NCI-H446 (cell line): ENCODE measurements around the gene SYT6.

ENCODE experiments used
- DNase-seq, 2 experiments: peaks; one replicate each; lab custom pipeline; 2025; lab: John Stamatoyannopoulos, UW

The SYT6 gene

DNA sequence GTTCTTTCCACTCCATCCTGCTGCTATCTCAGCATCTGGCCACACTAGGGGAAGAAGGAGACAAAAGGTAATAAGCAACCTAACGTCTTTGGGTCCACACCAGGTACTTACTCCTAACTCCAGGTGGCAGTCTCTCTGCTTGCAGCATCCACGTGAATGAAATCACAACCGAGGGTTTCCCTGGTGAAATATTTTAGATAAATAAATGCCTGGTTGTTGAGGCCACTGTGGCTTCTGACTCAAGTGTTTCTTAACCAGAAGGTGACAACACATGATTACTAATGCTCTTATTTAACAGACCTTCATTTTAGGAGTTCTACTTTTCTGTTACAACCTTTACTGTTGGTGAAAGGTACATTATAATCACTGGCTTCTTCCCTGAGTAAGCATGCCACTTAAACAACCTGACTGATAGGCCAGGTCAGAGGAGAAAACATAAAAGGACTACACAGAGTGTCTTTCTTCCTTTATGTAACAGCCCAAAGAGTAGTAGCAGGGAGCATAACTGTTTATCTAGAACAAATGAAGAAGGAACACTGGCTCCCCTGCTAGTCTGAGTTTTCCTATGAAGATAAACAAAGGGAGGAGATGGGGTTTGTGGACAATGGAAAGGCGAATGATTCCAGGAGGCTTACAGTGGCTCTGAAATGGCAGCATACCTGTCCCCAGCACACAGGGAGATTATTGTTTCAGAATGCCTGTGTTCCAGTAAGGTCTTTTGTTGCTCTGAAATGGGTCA is 59.9 kb downstream of the SYT6 start:
- DNase-seq = no peak

DNA sequence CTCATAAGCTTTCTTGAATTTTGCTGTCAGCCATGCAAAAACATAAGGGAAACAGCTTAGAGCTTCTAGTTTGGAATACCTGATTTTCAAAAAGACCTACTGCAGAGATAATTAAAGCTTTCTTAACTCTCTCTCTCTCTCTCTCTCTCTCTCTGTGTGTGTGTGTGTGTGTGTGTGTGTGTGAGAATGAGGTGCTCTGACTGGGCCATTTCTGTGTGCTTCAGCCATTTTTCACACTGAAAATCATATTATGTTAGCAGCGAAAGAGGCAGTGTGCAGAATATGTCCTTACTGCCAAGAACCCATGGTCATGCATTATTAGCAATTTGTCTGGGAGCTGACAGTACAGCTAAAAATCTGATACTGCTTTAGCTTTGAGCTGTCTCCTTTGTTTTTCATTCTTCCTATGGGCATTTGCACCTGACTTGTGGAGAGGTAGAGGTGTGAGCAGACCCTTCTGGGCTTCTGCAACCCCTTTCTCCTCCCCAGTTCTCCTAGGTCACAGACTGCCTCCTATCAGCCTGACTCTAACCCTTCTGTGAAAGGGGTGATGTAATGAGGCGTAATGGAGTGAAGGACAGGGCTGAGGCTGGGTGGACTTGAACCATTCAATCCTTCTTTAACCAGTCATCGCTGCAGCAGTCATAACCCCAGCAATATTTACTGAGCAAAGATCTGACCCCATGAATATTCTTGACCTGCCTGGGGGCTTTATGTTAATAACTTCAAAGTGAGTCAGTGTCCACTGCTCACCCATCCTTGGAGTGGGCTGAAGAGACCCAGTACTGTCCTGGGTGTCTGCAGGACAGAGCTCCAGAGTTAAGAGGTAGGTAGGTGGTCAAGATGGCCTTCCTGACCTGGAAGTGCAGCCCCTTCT is 61.2 kb downstream of the SYT6 start:
- DNase-seq = no peak

DNA sequence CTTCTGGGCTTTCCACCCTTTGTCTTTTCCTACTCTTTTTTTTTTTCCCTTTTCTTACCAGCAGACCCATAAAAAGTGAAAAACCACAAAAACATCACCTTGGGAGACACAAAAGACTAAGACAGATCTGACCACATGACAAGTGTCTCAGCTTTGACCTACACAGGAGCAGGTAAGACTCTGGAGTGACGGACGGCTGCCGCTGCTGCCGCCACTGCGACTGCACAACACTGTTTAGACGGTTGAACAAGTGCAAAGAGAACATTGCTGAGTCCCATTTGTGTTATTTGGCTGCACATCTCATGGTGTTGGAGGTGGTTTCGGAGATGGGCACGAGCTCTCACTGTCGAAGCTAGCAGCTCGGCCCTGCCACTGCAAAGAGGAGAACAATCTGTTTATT is 62.0 kb downstream of the SYT6 start:
- no peak for DNase-seq

DNA sequence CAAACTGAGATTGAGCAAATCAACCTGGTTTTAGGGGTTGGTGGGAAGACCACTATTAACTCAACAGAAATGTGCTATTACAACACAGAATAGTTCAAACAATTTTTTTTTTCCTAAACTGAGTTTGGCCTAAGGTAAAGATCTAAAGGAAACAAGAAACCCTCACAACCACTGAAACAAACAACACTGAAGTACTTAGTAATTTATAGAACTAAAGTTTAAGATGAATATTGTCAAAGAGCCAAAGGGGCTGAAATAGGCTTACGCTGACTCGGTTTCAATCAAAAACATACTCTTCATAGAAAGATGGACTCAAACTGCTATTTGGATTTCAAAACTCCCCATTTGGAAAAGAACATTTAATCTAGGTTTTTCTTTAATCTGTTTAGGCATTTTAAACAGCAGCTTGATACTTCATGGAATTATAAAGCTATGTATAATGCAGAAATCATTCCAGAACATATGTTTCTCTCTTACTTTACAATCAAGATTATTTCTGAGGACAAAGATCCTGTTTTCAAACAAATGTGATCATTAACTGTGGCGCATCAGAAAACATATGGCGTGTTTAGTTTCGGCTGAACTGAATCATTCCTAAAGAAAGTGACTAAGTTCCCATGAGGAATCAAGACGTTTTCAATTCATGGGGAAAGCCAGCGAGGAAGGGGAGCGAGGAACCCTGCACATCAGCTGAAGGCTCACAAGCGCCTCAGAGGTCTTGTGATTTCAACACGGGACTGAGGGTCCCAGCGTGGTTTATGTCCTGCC is 62.7 kb downstream of the SYT6 start:
- no peak for DNase-seq

DNA sequence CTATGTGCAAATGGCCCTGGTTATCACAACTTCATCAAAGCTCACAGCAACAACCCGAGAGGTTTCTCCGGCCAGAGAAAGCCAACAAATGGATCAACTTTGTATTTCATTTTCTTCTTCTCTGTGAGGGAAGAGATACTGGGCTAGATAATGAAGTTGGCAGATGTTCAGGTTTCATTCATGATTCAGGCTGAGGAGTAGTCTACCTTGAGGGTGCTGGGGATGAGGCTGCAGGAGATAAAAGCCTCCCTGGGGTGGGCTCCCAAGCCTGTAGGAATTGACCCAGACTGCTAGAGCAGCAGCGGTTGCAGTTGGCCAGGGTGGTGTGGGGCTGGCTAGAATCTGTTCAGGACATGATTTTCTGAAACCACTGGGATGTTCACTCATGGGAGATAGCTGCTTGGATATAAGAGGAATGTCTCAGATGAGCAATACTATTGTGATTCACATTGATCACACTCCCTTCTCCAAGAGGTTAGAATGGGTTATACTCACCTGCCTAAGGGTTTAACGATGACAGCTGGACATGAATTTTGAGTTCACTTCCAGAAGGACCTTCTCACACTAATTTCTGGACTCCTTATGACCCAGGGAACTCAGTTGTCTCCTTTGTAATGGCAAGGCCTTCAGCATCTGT is 64.0 kb downstream of the SYT6 start:
- DNase-seq = no peak

DNA sequence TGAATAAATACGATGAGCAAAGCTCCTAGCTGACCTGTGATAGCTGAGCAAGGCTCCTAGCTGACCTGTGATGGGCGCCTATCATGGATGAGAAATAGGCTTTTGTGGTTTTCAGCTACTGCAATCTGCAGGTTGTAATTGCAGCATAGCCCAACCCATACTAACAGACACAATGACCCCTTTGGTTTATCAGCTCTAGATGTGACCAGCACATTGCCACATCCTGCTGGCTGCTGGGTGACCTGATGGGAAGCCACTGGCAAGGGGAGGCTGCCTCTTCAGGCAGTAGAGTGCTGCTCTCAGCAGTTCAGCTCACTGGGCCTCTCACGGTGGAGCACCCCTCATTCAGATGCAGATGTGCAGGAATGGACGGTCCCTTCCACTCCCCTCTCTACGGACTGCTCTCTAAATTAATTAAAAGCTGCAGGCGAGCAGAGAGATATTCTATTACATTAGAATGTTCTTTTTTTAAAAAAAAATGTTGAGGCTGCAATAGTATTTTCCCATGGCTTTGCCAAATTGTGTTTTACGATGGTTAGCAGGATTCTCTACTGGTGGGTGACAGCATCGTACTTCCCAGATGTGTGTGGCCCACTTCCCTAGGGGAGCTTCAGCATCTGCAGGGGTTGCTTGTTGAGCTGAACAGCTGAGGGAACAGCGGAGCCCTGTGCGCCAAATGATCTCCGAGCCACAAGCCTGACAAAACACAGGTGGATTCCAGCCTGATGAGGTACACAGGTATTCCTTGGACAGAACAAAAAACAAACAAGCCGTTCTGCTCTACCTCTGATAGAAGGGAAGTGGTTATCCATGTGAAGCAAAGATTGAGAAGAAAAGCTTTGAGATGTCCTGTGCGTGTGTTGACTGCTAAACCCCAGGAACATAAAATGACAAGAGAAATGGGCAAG is 65.0 kb downstream of the SYT6 start:
- DNase-seq = no peak

DNA sequence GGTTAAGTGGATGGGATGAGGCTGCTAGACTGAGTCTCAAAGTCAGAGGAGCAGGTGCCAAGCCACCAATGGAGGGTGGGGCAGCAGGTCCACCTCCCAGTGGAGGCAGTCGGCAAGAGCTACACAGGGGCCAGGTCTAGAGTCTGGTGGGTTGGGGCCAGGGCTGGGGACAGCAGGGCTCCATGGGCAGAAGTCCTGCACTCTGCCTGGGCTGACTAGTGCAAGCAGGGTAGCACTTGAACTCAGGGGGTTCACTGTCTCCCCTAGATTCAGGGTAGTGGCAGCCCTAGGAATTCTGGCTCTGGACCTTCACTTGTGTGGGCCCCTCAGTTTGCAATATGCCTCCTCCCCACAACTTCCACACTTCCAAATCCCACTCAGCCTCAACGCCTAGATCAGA is 66.2 kb downstream of the SYT6 start:
- DNase-seq = no peak

DNA sequence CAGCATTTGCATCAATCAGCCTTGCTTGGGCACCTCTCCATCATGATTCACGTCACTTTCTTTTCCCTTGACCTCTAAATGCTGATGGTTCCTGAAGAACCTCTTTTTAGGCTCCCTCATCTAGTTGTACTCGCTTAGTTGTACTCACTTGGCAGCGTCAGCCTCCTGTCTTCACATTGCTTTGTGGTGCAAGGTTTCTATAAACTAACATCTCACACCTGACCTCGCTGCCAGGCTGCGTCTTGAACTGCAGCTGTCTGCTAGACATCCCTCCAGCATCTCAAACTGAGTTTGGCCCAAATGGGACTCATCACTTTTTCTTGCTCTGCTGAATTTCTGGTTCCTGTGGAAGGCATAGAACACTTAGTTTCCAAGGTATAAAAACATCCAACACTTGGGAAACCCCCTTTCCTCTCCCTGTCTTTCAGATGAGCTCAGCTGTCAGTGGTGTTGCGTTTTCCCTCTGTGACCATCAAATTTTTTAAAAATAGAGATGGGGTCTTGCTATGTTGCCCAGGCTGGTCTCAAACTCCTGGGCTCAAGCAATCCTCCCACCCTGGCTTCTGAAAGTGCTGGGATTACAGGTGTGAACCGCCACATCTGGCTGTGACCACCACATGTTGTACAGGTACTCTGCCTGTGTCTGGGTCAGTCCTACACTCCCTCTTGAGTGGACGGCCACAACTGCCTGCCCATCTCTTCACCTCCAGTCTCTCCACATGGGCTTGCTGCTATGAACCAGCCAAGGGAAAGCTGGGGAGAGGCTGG is 66.9 kb downstream of the SYT6 start:
- DNase-seq = no peak

DNA sequence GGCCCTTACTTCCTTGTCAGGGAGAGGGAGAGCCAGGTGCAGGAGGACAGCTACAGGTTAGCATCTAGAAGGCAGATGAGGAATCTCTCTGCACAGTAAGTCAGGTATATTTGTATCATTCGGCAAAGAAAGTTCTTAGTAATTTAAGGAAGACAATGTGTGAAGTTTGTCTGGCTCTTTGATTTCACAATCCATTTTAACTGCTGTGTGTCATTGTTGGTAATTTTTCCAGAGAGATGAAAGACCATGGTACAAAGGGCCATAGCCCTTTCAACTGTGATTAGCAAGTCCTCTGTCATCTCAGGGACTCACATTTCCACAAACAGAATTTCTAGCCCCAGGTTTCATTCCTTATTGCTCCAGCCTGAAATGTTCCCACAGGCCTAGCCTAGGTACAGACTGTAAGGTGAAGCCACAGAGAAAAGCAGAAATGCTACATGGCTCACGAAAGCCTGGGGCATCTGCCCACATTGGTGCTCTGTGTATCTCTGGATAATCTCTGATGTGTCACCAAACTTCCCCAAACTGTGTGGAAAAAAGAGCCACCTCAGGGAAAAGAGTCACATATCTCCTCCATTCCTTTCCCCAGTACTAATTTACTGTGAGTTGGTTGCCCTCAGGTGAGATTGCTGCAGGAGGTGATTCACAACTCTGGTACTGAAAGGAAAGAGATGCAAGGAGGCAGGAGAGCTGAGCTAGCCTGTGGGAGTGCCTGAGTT is 70.6 kb downstream of the SYT6 start:
- DNase-seq = no peak

DNA sequence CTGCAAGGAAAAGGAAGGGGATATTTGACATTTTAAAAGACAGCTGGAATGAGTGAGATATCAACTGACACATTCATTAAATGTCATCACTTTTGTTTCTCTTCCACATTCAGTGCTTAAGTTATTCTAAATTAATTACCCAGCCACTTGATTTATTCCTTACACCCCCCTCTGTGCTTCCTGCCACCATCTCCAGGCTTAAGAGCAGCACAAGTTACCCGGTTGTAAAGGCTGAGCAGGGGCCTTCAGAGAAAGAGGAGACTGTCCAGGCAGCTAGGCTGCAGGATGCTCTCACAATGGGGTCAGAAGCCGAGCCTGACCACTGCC is 71.4 kb downstream of the SYT6 start:
- DNase-seq = no peak

DNA sequence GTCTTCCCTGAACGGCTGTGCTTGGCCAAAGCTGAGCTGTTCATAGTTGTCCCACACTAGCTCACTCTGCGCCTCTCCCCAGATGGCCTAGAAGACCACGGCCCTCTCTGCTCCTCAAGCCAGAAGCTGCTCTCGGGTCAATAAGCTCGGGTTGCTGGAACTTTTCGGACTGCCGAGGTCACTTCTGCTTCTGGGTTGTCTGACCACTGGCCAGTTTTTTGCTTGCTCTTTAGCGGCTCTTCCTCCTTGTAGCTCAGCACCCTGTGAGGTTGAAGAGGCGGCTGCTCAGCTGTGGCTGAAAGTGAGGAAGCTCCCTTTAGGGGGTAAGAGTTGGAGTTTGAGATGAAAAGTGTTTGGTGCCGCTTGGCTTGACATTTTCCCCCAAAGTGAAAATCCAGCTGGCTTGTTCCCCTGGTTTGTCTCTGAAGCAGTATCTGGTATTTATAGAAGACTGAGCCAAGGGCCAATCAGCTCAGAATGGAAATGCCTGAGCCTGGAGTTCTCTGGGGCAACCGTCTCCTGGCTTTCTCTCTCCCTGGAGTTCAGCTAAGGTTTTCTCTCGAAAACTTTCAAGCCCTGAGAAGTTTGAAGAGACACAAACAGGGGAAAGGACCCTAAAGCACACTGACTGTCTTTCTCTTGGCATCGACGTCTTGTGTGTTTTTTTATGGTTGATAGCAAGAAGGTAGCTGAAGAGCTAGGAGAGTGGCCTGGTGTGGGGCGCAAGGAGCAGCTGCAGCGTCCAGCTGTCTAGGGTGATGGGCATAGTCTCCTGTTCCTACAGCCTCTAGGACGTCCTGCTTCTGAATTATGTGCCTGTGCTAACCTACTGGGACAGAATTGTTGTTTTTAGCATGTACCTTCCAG is 72.0 kb downstream of the SYT6 start:
- DNase-seq = no peak

DNA sequence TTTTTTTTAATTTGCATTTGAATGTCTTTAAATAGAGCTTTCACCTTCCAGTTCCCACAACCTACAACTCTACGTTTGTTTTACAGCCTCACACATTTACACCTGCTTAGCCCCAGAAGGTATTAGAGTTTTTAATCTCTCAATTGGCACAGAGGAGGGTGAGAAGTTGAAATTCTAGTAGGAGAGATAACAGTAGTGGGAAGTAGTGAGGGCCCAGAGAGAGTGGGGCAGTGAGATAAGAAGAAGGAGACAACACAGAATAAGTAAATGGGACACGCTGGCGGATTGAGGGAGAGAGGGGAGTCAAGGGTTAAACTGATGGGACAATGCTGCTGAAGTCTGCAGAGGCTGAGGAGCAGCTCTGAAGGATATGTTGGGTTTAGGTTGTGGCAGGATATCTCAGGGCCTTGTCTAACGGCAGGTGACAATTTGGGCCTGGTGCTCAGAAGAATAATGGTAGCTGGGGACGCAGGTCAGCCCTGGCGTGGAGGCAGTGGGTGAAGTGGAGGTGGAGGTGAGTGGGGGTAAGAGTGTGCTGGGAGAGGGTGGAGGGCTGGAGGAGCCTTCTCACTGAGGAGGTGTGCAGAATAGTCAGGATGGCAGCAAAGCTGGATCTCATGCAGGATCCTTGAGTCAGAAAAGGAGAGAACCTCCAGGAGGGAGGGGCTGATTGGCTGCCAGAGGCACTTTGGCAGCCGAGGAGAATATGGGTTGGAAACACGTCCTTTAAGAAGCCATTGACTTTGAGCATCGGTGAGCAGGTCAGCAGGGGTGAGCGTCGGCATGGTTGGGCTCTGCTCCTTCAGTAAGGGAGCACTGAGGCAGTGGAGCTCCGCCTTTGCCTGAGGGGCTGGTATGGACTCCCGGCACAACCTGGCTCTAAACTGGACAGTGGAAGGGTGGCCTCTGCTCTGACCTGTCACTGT is 72.9 kb downstream of the SYT6 start:
- DNase-seq = no peak

DNA sequence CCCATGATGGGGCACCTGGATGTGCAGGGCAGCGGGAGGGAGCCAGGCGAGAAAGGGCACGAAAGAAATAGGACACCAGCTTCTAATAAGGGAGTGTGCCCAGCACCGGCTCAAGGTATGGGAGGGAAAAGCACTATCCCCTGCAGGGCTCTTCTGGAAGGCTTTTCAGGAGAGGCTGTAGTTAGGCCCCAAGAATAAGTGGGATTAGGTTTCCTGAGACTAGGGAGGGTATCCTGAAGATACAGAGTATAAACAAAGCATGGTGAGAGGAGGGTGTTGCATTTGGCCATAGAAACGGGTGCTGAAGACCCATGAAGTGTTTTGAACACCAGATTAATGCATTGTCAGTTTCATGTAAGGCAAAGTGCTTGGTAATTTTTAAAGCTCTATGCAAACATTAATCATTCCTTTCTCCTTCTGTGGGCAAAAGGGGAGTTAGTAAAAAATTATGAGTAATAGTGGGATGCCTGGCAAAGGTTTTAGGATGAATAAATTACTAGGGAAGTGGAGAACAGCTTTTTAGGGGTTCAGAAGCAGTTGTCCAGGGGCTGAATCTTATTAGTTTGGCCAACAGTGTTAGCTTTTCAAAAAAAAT is 74.0 kb downstream of the SYT6 start:
- DNase-seq = no peak

DNA sequence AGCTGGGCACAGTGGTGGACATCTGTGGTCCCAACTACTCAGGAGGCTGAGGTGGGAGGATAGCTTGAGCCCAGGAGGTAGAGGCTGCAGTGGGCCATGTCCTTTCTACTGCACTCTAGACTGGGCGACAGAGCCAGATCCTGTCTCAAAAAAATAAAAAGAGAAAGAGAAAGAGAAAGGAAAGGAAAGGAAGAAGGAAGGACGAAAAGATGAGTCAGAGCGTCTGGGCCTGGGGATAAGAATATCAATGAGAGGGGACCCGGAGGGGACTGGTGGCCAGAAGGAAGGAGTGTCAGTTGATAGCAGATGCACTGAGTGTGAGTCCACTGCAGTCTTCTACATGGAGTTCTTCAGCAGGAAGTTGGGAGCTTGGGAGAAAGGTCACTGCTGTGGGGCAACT is 75.6 kb downstream of the SYT6 start:
- no peak for DNase-seq

DNA sequence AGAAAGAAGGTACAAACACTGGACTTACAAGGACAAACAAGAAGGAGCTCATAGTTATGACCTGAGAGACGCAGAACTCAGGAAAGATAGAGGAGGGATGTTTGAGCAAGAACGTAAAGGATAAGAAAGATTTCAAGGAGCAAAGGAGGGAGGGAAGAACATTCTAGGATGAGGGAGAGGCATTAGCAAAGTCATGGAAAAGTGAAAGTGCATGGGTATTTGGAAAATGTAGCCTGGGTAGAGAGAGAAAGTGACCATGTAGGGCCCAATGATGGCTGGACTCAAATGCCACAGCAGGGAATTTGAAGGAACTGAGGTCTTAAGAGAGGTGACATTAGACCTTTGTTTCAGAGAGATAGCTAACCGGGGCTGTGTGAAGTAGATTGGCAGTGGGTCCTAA is 76.5 kb downstream of the SYT6 start:
- no peak for DNase-seq

DNA sequence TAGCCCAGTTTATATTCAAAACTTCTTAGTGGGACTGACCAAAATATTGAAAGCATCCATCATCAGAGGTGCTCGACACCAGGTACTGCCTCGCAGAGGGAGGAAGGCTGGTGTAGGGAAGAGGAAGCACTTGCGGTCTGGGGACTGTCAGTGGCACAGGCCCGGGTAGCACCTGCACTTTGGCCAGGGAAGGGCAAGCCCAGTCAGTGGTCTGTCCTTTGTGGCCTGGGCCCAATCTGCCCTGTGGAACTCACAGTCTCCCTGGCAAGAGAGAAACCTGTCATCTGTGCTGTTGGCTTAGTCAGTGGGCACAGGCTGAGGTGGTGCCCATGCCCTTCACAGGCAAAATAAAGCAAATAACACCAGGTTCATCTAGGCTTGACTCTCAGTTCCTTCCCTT is 77.4 kb downstream of the SYT6 start:
- no peak for DNase-seq

DNA sequence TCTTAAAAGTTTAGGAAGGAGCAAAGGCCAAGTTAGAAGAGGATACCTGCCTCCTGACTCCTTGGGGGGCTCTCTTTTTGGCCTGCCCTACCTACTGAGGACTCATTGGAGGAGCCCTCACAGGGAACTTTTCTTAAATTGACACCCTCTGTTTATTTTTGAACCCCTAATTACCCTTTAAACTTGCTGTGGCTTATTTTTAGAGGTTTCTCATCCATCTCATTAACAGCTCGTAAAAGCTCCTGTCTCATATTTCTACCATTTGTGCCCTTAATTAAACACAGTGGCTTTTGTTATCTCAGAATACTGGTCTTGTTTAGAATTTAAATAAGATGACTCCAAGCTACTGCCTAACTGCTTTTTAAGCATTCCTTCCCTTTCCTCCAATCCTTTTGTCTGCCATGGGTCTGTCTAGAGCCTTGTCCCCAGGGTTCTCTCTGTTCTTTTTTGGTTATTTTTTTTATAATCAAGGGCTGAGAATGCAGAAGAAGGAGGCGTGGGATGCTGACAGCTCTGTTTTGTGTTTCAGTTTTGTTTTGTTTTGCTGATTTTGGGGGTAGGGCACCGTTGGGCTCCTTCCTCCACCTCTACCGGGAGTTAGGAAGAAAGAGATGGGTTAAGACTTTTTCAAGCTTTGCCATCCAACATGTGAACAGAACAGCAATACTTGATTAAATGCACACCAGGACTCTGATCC is 78.0 kb downstream of the SYT6 start:
- DNase-seq = no peak
